Head of caudate nucleus (tissue), 42 donors: ENCODE results near the gene APOM.

ENCODE experiments used
- DNase-seq, 42 donors: peaks; one replicate each; pipeline versions ENCODE4 v3.0.0 to v3.0.0-alpha.2; 2020 to 2021; ENCODE audit warnings: mixed read lengths in 7 of 42
- intact Hi-C: fragments of 100-400 bp; cut with DNase I; formaldehyde crosslinking; loops from one replicate; pipeline ENCODE4 v1.15.0; 2022

Gene APOM

DNA sequence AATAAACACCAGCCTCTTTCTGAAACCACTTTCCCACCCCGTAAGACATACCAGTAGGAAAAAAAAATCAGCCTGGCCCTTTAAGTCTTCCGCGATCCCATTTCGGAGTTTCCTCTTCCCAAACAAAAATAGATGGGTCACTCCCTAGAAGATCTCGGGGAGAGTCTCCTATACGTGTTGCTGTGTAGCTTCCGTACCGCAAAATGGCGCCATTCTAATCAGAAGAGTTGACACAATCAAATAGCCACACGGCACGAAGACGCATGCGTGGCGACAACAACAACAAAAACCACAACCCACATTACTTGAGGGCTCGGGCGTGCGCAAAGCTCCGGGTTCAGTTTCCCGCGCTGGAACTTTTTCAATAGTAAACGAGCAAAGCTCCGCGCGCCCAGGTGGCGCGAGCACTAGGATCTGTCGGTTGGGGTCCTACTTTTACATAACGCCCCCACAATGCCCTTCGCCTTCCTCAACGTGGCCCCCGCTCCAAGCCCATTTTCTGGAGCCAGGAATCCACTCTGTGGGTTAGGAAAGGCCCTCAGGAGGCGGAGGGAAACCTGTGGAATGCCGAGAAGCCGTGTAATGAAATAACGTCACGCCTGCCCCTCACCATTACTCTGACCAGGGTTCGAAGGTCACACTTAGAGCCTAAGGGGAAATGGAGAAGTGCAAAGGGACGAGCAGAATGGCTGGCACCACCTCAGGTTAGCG, 9.3 kb downstream of the APOM start, which contains the start of gene GPANK1:
Gene GPANK1 (minus strand): TSS at position 208 of the 711 bp plus-strand sequence. CDS start 519 bp downstream, outside the sequence.
- DNase-seq: peak; percentile 80 to 96 (median 90)
- intact Hi-C loops: loop anchor here (1.0 to 5.0 kb wide), 2 partner anchors 13 to 43 kb away; partner anchors contain the start of genes BAG6 and PRRC2A

- intact Hi-C loops: loop anchor here (1.0 to 5.0 kb wide), 2 partner anchors 13 to 43 kb away; partner anchors contain the start of genes BAG6 and PRRC2A
- DNase-seq: peak; percentile 99 to 100 (median 100)
These were observed 10.0 kb downstream of the APOM start, which contains the start of gene CSNK2B for GRCh38 chr6:31665501-31666336. TSS of gene CSNK2B (plus strand) at chr6:31666080. CDS start at chr6:31666832, 752 bp downstream.

DNA sequence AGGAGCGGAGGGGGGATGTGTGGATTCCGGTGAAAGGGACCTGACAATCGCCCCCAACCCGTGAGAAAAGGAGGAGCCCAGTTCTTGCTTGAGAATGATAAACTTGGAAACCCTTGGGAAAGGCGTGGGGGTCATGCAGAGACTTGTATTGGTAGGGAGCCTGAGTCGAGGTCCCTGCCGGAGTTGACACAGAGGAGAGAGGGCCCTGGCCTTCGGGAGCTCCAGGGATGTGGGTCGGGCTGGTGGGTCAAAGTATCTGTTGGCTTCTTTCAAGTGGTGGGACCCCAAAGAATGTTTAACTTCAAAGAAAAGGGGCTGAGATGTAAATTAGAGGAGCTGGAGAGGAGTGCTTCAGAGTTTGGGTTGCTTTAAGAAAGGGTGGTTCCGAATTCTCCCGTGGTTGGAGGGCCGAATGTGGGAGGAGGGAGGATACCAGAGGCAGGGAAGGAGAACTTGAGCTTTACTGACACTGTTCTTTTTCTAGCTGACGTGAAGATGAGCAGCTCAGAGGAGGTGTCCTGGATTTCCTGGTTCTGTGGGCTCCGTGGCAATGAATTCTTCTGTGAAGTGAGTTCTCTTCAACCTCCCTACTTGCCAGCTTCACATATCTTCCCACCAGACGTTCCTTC, 10.8 kb downstream of the APOM start:
- intact Hi-C loops: loop anchor here (5.0 kb wide), 1 partner anchor 44 kb away; the partner anchor contains the start of gene PRRC2A
- peak in 1 of 42 donors; percentile 15 for DNase-seq

GRCh38 chr6:31669676-31670075, 14.0 kb downstream of the APOM start, which contains the start of gene LY6G5B:
TSS of gene LY6G5B (plus strand) at chr6:31669976. CDS start at chr6:31670951, 975 bp downstream.
- intact Hi-C loops: loop anchor here (5.0 kb wide), 1 partner anchor 47 kb away; the partner anchor contains the start of gene PRRC2A
- no peak for DNase-seq

DNA sequence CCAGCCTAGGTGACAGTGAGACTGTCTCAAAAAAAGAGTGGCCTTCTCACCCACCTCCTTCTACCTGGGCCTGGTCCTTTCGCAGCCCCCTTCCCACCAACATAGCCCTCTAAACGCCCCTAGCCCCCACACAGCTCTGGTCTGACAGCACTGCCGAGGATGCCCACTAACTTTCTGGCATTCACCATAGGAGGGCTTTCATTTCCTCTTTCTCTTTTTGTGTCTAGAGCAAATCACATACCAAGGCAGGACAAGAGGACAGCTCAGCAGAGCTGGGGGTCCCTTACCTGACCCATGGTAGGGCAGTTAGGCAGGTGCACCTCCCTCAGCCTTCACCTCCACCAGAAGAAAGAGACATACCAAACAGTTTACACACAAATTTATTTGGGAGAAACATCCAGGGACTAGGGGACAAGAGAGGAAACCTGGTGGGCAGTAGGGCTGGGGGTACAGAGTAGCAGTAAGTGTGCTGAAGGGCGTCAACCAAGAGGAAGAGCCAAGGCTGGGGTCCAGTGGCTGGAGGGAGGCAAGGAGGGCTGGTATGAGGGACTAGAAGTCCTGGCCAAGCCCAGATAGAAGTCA, 20.7 kb downstream of the APOM start:
- intact Hi-C loops: no loop called here

DNA sequence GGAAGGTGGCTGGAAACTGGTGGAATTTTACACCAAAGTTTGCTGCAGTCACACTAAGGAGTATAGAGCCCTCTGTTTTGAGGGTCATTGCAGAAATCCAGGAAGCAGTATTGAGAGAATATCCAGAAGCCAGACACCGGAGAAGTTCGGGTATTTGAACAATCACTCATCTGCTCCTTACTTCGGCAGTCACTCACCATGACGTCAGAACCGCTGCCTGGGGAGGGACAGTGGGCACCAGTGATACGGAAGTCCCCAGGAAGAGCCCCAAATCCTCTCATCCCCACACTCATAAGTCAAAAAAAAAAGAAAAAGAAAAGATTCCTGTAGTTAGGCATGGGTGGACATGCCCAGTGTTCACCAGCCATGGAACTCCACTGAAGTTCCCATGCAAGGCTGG, 21.2 kb downstream of the APOM start:
- no peak for DNase-seq
- intact Hi-C loops: no loop called here

More for the DNA sequence above, 20.7 kb downstream of the APOM start:
- DNase-seq: no peak

- no peak for DNase-seq
- intact Hi-C loops: no loop called here
These were observed 22.3 kb downstream of the APOM start for GRCh38 chr6:31677955-31678354.

DNA sequence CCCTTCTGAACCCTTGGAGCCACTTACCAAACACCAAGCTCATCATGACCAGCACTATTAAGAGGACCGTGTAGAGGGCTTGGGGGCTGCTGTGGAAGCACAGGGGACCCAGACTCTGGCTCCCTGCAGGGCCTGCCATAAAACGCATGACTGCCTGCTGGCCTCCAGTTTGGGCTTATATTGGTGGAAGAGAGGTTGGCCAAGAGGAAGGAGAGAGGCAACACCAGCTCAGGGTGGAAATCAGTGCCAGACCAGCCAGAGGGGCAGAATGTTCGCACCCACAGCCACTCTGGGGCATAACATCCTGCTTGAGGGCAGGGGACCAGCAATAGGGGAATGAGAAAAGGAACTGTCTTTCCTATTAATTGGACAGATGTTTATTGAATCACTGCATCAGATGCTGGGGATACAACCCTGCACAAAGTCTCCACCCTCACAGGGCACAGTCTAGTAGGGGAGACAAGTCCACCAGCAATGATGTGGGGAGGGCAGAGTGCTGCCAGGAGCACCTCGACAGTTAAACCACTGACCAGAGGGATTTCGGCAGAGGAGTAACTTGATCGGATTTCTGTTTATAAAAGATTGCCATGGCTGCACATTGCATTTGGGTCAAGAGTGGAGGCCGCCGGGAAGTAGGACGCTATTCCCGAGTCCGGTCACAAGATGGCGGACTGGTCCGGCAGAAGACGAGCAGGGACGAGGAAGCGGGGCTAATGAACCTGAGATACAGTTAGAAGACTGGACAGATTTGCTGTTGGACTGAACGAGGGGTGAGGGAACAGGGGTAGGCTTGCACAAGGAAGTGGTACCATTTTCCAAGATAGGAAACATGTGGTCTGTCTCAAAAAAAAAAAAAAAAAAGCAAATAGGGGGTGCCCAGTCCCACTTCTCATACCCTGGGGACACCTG, 24.8 kb downstream of the APOM start, which contains the start of gene LY6G5C:
Gene LY6G5C (minus strand): TSS at position 842 of the 909 bp plus-strand sequence. CDS start 694 bp downstream, at position 148.
- peak; percentile 69 to 93 (median 82) for DNase-seq
- intact Hi-C loops: loop anchor here (2.0 kb wide), 1 partner anchor 150 kb away; no protein-coding TSS in a partner anchor

DNA sequence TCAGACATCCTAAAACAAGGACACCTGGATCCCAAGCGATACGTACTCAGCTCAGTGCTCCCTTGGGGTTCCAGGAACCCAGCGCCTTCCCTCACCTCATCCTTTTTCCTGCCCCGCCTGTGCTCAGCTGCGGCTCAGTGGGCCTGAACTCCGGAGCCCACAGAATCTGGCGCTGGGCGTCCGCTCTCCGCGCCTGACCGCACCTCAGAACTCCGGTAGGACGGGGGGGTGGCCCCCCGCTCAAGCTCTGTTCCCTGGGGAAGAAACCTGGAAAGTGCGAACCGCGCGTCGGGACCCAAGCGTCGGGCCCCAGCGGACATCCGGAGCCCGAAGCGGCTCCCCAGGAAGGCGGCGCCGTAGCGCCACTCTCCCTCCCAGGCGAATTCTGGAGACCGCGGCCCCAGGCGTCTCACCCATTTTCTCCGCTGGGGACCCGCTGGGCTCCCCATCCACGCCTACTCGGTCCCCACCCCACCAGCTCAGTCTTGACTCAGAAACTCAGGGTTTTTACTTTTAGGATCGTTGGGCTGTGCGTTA, 25.5 kb downstream of the APOM start:
- DNase-seq: peak in 23 of 42 donors; percentile 18 to 67 (median 38)
- intact Hi-C loops: loop anchor here (2.0 kb wide), 1 partner anchor 150 kb away; no protein-coding TSS in a partner anchor

DNA sequence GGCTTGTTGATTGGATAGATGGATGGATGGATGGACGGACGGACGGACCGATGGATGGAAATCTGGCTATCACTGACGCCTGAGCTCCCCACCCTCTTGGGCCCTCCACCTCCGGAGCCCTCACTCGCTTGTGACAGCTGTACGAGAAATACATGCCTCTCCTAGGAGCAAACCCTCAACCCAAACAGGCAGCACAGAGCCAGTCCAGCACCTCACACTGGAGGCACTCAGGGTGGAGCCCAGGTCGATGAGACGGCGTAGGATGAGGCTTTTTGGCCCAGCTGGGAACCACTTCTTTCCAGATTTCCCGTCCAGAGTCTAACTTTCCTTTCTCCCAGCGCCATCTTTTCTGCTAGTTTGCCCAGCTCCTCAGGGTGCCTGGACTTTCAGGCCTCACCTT, 27.9 kb downstream of the APOM start:
- intact Hi-C loops: no loop called here
- no peak for DNase-seq

DNA sequence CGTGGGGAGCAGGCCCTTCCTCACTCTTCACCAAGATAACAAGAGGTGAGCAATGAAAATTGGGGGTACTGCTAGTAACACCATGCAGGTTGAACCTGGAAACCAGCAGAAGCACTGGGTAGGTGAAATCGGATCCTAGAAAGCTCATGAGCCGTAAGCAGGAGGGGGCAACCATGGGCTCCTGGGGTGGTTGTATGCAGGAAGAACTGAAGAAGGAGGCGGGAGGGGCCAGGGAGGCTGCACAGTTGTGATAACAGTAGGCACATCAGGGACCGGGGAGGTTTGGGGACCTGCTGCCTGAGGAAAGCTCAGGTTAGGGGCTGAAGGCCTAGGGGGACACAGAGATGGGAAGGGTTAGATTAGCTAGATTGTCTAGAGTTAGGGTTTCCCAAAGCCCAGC, 30.8 kb downstream of the APOM start:
- intact Hi-C loops: no loop called here
- no peak for DNase-seq

DNA sequence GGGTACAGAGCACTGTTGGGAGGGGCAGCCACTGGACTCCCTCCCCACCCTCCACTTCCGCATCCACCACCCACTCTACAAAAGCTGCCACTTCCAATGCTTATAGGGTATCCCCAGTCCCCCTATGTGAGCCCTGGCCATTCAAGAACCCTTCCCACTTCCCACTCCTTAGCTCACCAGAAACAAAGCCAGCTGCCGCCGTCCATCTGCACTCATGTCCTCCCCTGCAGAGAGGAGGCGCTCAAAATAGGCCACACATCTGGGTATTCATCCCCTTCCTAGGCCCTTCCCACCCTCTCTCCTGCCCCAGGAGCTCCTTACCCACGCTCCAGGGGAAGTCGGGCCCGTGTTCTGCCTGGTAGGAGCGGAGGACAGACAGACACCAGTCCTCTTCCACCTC, 31.6 kb downstream of the APOM start:
- intact Hi-C loops: no loop called here
- DNase-seq: no peak

- DNase-seq: no peak
- intact Hi-C loops: no loop called here
These were observed 32.4 kb downstream of the APOM start for GRCh38 chr6:31687860-31688693.

- DNase-seq: no peak
- intact Hi-C loops: no loop called here
These were observed 33.8 kb downstream of the APOM start for GRCh38 chr6:31689249-31690110.
